ENCODE data around the gene CDRT4.

Gene CDRT4

GRCh38 chr17:15422392-15422965 lies 44.9 kb downstream of the CDRT4 start:
- DNase-seq, result no peak

GRCh38 chr17:15418781-15419180 lies 48.6 kb downstream of the CDRT4 start:
- DNase-seq, result no peak

GRCh38 chr17:15414532-15415306 lies 52.7 kb downstream of the CDRT4 start:
- DNase-seq, result no peak

- no peak for DNase-seq
These were observed 54.2 kb downstream of the CDRT4 start for GRCh38 chr17:15413101-15413771.

- DNase-seq, result no peak
These were observed 54.8 kb downstream of the CDRT4 start for GRCh38 chr17:15412606-15413005.

- no peak for DNase-seq
These were observed 55.8 kb downstream of the CDRT4 start for GRCh38 chr17:15411384-15412198.

- no peak for DNase-seq
These were observed 57.6 kb downstream of the CDRT4 start for GRCh38 chr17:15409721-15410250.

- no peak for DNase-seq
These were observed 58.6 kb downstream of the CDRT4 start for GRCh38 chr17:15408803-15409202.

GRCh38 chr17:15406081-15406480 lies 61.3 kb downstream of the CDRT4 start:
- DNase-seq, result no peak

GRCh38 chr17:15405058-15405415 lies 62.4 kb downstream of the CDRT4 start:
- DNase-seq, result no peak

GRCh38 chr17:15404106-15405057 lies 63.0 kb downstream of the CDRT4 start:
- DNase-seq, result peak; percentile 37

- DNase-seq, result no peak
These were observed 64.0 kb downstream of the CDRT4 start for GRCh38 chr17:15403276-15403939.

- DNase-seq, result no peak
These were observed 68.0 kb downstream of the CDRT4 start for GRCh38 chr17:15399443-15399842.

- no peak for DNase-seq
These were observed 68.6 kb downstream of the CDRT4 start for GRCh38 chr17:15398736-15399331.

- DNase-seq, result no peak
These were observed 69.1 kb downstream of the CDRT4 start for GRCh38 chr17:15398291-15398690.

- no peak for DNase-seq
These were observed 69.8 kb downstream of the CDRT4 start for GRCh38 chr17:15397620-15398019.

GRCh38 chr17:15395091-15395490 lies 72.3 kb downstream of the CDRT4 start:
- no peak for DNase-seq

GRCh38 chr17:15393414-15393813 lies 74.0 kb downstream of the CDRT4 start:
- no peak for DNase-seq

- DNase-seq, result no peak
These were observed 75.1 kb downstream of the CDRT4 start for GRCh38 chr17:15392326-15392741.

- no peak for DNase-seq
These were observed 78.9 kb downstream of the CDRT4 start for GRCh38 chr17:15388356-15389041.

All from NCI-H526 treated with DMSO at 0.1 percent for 48 hours (cell line).